OCI-LY3 (cell line): ENCODE data around the gene HELQ.

ENCODE experiments used
- H2AFZ ChIP-seq: fragments of 200-600, 300-600 bp; shearing (Covaris generic); 2 replicates; pipeline ENCODE4 v1.6.0; 2014; ENCODE audit warnings: antibody characterized with exemption, low read depth, low read length
- H3K27ac ChIP-seq: fragments of 200-600, 300-600 bp; sonication (generic); 2 replicates; pipeline ENCODE4 v1.5.1; 2014; ENCODE audit warnings: mild to moderate bottlenecking, low read length, moderate library complexity, mixed read lengths
- H3K27me3 ChIP-seq: fragments of 200-600, 300-600 bp; sonication (generic); 2 replicates; pipeline ENCODE4 v1.6.1; 2014; ENCODE audit warnings: low read depth, low read length, mixed read lengths
- H3K36me3 ChIP-seq: fragments of 200-600, 300-600 bp; sonication (generic); replicated peaks from 2 replicates; pipeline ENCODE3; 2014; ENCODE audit warnings: low read depth, low read length, mixed read lengths
- H3K4me1 ChIP-seq: fragments of 300-600, 200-600 bp; sonication (generic); 2 replicates; pipeline ENCODE4 v1.6.1; 2014; ENCODE audit warnings: low read length, mixed read lengths
- H3K4me2 ChIP-seq: fragments of 200-600, 300-600 bp; sonication (generic); 2 replicates; pipeline ENCODE4 v1.6.1; 2014; ENCODE audit warnings: low read length, mixed read lengths
- H3K4me3 ChIP-seq: fragments of 300-600, 200-600 bp; sonication (generic); 2 replicates; pipeline ENCODE4 v1.5.1; 2014; ENCODE audit warnings: antibody characterized with exemption, mild to moderate bottlenecking, low read length, moderate library complexity
- H3K79me2 ChIP-seq: fragments of 300-600, 200-600 bp; shearing (Covaris generic); 2 replicates; pipeline ENCODE4 v1.6.1; 2014; ENCODE audit warnings: mild to moderate bottlenecking, low read length, mixed read lengths
- H3K9ac ChIP-seq: fragments of 300-600, 200-600 bp; shearing (Covaris generic); 2 replicates; pipeline ENCODE4 v1.6.0; 2014; ENCODE audit warnings: mild to moderate bottlenecking, low read length, moderate library complexity
- H3K9me3 ChIP-seq: fragments of 200-600, 300-600 bp; shearing (Covaris generic); 2 replicates; pipeline ENCODE4 v1.6.1; 2014; ENCODE audit warnings: low read length, mixed read lengths; ENCODE audit not compliant: insufficient read depth
- H4K20me1 ChIP-seq: fragments of 200-600, 300-600 bp; sonication (generic); 2 replicates; pipeline ENCODE4 v1.6.1; 2016; ENCODE audit warnings: low read length, mixed read lengths; ENCODE audit not compliant: insufficient read depth
- EZH2phosphoT487 ChIP-seq: fragments of 200-600 bp; shearing (Covaris generic); IDR thresholded peaks from 2 replicates; pipeline ENCODE4 v1.6.1; 2018; ENCODE audit warnings: antibody characterized with exemption, mixed run types, low read depth
- TF ChIP-seq, protein P1 (sequence below): fragments of 200-600, 300-600 bp; sonication (generic); IDR thresholded peaks from 2 replicates; pipeline ENCODE4 v1.5.1; 2014; ENCODE audit warnings: antibody characterized with exemption, low read length, low read depth

HELQ gene

DNA sequence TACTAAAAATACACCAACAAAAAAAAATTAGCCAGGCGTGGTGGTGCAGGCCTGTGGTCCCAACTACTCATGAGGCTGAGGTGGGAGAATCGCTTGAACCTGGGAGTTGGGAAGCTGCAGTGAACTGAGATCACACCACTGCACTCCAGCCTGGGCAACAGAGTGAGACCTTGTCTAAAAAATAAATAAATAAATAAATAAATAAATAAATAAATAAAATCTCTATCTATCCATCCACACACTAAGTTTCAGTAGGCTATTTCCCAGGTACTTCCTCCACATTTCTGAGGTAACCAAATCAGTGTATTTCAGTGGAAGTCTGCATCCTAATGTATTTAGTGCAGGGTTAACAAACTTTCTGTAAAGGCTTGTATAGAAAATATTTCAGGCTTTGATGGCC is 18.3 kb upstream of the HELQ start:
- no peak overlapping the region for H2AFZ ChIP-seq
- H4K20me1 ChIP-seq: no peaks in the 10 kb centered on the region
- no peaks in the 10 kb centered on the region for H3K4me1 ChIP-seq
- no peak overlapping the region for H3K9ac ChIP-seq
- no peak for TF ChIP-seq EZH2phosphoT487
- no peaks in the 10 kb centered on the region for H3K27me3 ChIP-seq
- no peaks in the 10 kb centered on the region for H3K36me3 ChIP-seq
- H3K4me3 ChIP-seq: no peak overlapping the region
- no peaks in the 10 kb centered on the region for H3K79me2 ChIP-seq
- H3K4me2 ChIP-seq: no peak overlapping the region
- H3K9me3 ChIP-seq: no peaks in the 10 kb centered on the region
- no peak overlapping the region for H3K27ac ChIP-seq

DNA sequence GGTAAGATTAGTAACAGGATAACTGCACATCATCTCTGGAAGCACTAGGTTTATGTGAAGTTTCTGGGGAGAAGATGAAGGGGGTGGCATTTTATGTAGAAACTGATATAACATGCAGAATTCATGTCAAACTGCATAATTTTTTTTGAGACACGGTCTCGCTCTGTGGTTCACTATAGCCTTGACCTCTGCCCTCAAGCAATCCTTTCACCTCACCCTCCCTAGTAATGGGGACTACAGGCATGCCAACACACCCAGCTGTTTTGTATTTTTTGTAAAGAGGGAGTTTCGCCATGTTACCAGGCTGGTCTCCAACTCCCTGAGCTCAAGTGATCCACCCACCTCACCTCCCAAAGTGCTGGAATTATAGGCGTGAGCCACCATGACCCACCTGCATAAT is 17.8 kb upstream of the HELQ start:
- H3K9me3 ChIP-seq: no peaks in the 10 kb centered on the region
- H3K36me3 ChIP-seq: no peaks in the 10 kb centered on the region
- no peak for TF ChIP-seq EZH2phosphoT487
- TF ChIP-seq, protein P1, sequence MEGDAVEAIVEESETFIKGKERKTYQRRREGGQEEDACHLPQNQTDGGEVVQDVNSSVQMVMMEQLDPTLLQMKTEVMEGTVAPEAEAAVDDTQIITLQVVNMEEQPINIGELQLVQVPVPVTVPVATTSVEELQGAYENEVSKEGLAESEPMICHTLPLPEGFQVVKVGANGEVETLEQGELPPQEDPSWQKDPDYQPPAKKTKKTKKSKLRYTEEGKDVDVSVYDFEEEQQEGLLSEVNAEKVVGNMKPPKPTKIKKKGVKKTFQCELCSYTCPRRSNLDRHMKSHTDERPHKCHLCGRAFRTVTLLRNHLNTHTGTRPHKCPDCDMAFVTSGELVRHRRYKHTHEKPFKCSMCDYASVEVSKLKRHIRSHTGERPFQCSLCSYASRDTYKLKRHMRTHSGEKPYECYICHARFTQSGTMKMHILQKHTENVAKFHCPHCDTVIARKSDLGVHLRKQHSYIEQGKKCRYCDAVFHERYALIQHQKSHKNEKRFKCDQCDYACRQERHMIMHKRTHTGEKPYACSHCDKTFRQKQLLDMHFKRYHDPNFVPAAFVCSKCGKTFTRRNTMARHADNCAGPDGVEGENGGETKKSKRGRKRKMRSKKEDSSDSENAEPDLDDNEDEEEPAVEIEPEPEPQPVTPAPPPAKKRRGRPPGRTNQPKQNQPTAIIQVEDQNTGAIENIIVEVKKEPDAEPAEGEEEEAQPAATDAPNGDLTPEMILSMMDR: no peak
- no peak overlapping the region for H3K4me3 ChIP-seq
- no peak overlapping the region for H3K4me2 ChIP-seq
- no peaks in the 10 kb centered on the region for H4K20me1 ChIP-seq
- no peaks in the 10 kb centered on the region for H3K27me3 ChIP-seq
- H2AFZ ChIP-seq: no peak overlapping the region
- no peaks in the 10 kb centered on the region for H3K4me1 ChIP-seq
- no peak overlapping the region for H3K27ac ChIP-seq
- H3K9ac ChIP-seq: no peak overlapping the region
- no peaks in the 10 kb centered on the region for H3K79me2 ChIP-seq

DNA sequence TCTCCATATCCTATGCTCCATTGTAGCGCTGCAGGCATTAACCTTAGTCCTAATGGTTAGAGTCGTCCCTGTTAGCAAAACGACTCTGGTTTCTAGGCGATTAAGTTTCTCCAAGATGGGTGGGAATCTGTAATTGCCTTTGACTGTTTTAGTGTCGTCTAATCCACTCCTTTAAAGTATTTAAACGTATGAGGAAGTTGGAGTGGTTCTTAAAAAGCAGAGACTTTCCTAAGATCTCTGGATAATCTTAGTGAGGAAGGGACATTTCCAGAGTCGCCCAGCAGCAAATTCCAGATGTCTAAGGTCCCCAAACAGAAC is 520 bp upstream of the HELQ start:
- H3K79me2 ChIP-seq: peaks cover 43% of the 10 kb centered on the region
- peak overlapping the region; percentile 96 for H3K4me3 ChIP-seq
- peak overlapping the region; percentile 85 for H3K9ac ChIP-seq
- H3K9me3 ChIP-seq: no peaks in the 10 kb centered on the region
- H3K27me3 ChIP-seq: no peaks in the 10 kb centered on the region
- no peaks in the 10 kb centered on the region for H4K20me1 ChIP-seq
- peak overlapping the region; percentile 53 for H3K27ac ChIP-seq
- H3K4me1 ChIP-seq: peaks cover 16% of the 10 kb centered on the region
- peak overlapping the region; percentile 91 for H2AFZ ChIP-seq
- no peak for TF ChIP-seq EZH2phosphoT487
- TF ChIP-seq, protein P1: no peak
- H3K36me3 ChIP-seq: peaks cover 31% of the 10 kb centered on the region
- H3K4me2 ChIP-seq: peak overlapping the region; percentile 95

DNA sequence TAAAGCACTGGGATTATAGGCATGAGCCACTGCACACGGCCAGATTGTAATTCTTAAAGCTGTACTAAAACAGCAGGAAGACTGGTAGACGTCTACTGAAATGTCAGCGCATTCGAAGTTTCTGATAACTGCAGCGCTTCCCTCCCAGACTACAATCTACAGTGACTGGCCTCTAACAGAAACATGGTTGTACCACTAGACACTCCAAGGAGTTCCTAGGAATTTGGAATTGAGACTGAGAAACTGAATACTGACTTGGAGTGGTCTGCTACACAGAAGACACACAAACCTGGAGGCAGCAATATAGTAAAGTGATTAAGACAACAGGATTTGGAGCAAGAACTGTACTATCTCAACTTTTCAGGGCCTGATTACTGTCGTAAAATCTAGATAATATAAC is 937 bp downstream of the HELQ start:
- Histone ChIP-seq H3K9me3 (no peaks in the 10 kb centered on the region), H4K20me1 (no peaks in the 10 kb centered on the region), H3K79me2 (peaks cover 43% of the 10 kb centered on the region), H3K4me1 (peaks cover 16% of the 10 kb centered on the region), H3K9ac (peak overlapping the region; percentile 88), H3K27ac (no peak overlapping the region), H3K4me2 (peak overlapping the region; percentile 93), H2AFZ (no peak overlapping the region), H3K27me3 (no peaks in the 10 kb centered on the region), H3K36me3 (peaks cover 30% of the 10 kb centered on the region), H3K4me3 (peak overlapping the region; percentile 96)
- TF ChIP-seq, protein P1: no peak
- no peak for TF ChIP-seq EZH2phosphoT487

DNA sequence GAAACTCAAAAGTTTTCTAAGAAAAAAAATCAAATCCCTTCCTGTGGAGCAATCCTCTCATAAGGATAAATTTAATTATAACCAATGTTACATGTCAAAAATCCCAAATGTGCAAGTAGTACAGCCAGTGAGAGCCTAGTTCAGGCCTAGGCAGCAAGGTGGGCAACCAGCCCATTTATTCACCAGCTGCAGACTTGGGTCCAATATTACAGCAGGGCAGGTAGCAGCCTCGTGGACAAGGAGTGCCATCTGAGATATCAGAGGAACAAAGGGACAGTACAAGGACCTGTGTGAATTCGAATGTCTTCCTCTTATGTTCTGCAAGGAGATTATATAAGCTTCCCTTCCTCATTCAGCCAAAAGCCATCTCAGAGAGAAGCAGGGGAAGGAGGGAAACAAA is 6.6 kb downstream of the HELQ start:
- H3K36me3 ChIP-seq: peaks cover 21% of the 10 kb centered on the region
- H3K4me1 ChIP-seq: no peaks in the 10 kb centered on the region
- H3K9me3 ChIP-seq: no peaks in the 10 kb centered on the region
- H3K4me2 ChIP-seq: no peak overlapping the region
- no peak overlapping the region for H3K27ac ChIP-seq
- H3K4me3 ChIP-seq: no peak overlapping the region
- no peaks in the 10 kb centered on the region for H3K27me3 ChIP-seq
- H3K9ac ChIP-seq: no peak overlapping the region
- H4K20me1 ChIP-seq: no peaks in the 10 kb centered on the region
- TF ChIP-seq EZH2phosphoT487: no peak
- TF ChIP-seq, protein P1: no peak
- peaks cover 8% of the 10 kb centered on the region for H3K79me2 ChIP-seq
- no peak overlapping the region for H2AFZ ChIP-seq
